GM21825 (cell line): ENCODE data around the gene PSPH.
"Not testable (repeated sequence)": the region's sequence is repeated elsewhere in the genome, so short reads cannot be mapped to it uniquely, and the experiment has no call there.

Source experiments
- ATAC-seq: cut with Tn5 transposase; IDR thresholded peaks from one replicate; pipeline ENCODE4 v1.9.1; 2021; ENCODE audit warnings: mild to moderate bottlenecking, moderate library complexity; ENCODE audit not compliant: unreplicated experiment

PSPH gene

GRCh38 chr7:56051339-56052191 is at the start of gene PSPH, which contains the start of gene CCT6A:
Gene PSPH, minus strand, starts transcription at chr7:56051444. Its CDS starts 30,232 bp downstream, at chr7:56021212.
Gene CCT6A, plus strand, starts transcription at chr7:56051765. Its CDS starts 84 bp downstream, at chr7:56051849.
- ATAC-seq = peak; percentile 94

- no peak for ATAC-seq
Observed at GRCh38 chr7:56099653-56100052, 48.4 kb upstream of the PSPH start.

GRCh38 chr7:56098187-56099008 is 47.2 kb upstream of the PSPH start:
- ATAC-seq = not testable (repeated sequence)

GRCh38 chr7:56097700-56098099 is 46.5 kb upstream of the PSPH start:
- no peak for ATAC-seq

GRCh38 chr7:56092789-56093531 is 41.7 kb upstream of the PSPH start, which contains the start of gene PHKG1:
Gene PHKG1, minus strand, starts transcription at chr7:56092952. Its CDS starts 4,011 bp downstream, at chr7:56088941.
- ATAC-seq = no peak

- ATAC-seq = not testable (repeated sequence)
Observed at GRCh38 chr7:56092388-56092787, 41.1 kb upstream of the PSPH start.

- no peak for ATAC-seq
Observed at GRCh38 chr7:56091591-56091990, 40.3 kb upstream of the PSPH start.

- ATAC-seq = no peak
Observed at GRCh38 chr7:56087445-56087844, 36.2 kb upstream of the PSPH start.

GRCh38 chr7:56086761-56087160 is 35.5 kb upstream of the PSPH start:
- no peak for ATAC-seq

- ATAC-seq = no peak
Observed at GRCh38 chr7:56083150-56083785, 32.0 kb upstream of the PSPH start.

- no peak for ATAC-seq
Observed at GRCh38 chr7:56081626-56082340, 30.5 kb upstream of the PSPH start.

GRCh38 chr7:56080726-56081435 is 29.6 kb upstream of the PSPH start:
- not testable (repeated sequence) for ATAC-seq

- no peak for ATAC-seq
Observed at GRCh38 chr7:56079450-56080185, 28.4 kb upstream of the PSPH start.

GRCh38 chr7:56078196-56078595 is 27.0 kb upstream of the PSPH start:
- no peak for ATAC-seq

GRCh38 chr7:56077681-56078080 is 26.4 kb upstream of the PSPH start:
- ATAC-seq = no peak

- ATAC-seq = peak; percentile 90
Observed at GRCh38 chr7:56074371-56074791, 23.1 kb upstream of the PSPH start.

GRCh38 chr7:56066376-56066775 is 15.1 kb upstream of the PSPH start:
- ATAC-seq = not testable (repeated sequence)

- peak; percentile 85 for ATAC-seq
Observed at GRCh38 chr7:56063882-56064625, 12.8 kb upstream of the PSPH start, which contains the start of gene SUMF2. Gene SUMF2, plus strand, starts transcription at chr7:56064286. Its CDS starts 26 bp downstream, at chr7:56064312.
